Stimulated activated CD4-positive, alpha-beta T cell treated with anti-CD3 and anti-CD28 coated beads, Interleukin-4, amount 100 ng/mL, for 4 hours (primary cell): ENCODE results near the gene MFGE8.

ENCODE experiments used
- DNase-seq, 2 experiments: peaks; one replicate each; pipeline ENCODE4 v3.0.0-alpha.2; 2020

MFGE8 gene

DNA sequence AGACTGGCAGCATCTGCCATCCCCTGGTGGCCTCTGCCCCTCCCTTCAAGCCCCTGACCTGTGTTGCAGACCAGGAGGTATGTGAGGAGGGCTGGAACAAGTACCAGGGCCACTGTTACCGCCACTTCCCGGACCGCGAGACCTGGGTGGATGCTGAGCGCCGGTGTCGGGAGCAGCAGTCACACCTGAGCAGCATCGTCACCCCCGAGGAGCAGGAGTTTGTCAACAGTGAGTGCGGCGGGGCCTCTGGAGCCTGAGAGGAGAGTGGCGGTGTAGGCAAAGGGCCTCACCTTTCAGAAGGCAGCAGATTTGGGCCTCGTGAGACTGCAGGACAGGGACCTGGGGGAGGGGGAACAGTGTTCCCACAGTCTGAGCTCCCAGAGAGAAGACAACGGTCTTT, 41.9 kb downstream of the MFGE8 start:
- DNase-seq = no peak

DNA sequence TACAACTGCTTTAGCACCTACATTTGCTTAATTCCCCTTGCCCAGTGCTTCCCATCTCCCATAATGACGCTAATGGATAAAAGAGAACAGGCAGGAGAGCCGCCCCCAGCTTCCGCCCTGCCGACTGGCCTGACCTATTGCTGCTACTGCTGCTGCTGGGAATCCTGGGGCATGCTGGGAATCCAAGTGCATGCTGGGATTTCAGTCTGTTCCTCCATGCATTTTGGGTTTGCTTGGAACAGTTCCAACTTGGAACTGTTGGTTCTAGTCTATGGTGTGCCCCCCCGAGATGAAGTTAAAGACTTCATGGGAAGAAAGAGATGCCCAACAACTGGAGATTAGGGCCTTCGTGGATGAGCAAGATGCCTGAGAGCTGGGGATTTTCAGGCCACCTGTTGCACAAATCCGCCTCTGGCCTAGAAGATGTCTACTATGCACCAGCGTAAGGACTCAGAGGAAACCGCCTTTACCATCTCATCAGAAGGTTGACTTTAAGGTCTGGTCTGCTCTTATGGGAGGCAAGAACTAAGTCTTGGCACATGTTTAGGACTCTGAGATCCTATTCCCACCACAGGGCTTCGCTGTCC, 46.8 kb downstream of the MFGE8 start:
- no peak for DNase-seq

DNA sequence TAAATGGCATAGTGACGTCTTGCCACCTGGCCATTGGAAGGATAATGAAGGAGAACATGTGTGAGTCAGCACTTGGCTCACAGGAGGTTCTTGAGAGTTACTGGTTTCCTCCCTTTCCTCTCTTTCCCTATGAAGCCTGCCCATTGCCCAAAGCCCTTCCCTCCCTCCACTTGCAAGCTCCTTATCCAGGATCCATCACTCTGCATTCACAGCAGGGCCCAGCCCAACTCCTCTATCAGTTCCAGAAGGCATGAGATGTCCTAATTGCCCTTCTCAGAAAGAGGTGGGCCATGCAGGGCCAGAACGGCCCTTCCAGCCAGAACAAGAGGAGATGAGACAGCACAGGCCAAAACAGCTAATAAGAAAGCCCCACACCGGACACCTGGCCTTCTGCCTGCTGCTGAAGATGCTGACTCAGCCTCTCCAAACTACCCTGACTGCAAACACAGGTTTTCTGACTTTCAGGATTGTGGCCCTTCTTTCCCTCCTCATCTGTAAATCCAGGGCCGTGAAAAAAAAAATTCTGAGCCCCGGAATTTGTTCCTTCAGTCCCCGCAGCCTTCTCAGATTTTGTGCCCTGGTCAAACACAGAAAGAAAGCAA, 47.6 kb downstream of the MFGE8 start:
- DNase-seq = no peak

GRCh38 chr15:88864861-88865497, 48.2 kb downstream of the MFGE8 start:
- DNase-seq = no peak

DNA sequence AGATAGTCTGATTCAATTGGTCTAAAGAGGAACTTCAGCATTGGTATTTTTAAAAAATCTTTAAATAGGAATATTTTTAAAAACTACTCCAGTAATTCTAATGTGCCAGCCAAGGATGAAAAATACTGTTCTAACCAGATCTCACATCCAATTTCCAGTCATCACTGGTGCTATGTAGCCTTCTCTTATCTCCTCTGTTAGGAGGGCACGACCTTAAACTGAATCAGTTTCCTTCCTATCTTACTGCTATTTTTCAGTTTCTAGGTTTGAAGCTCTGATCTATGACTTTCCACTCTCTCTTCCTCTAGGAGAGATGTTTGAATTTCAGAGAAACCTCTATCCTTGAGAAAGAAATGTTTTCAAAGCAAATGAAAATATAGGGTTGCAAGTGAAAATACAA, 49.8 kb downstream of the MFGE8 start:
- DNase-seq = no peak

DNA sequence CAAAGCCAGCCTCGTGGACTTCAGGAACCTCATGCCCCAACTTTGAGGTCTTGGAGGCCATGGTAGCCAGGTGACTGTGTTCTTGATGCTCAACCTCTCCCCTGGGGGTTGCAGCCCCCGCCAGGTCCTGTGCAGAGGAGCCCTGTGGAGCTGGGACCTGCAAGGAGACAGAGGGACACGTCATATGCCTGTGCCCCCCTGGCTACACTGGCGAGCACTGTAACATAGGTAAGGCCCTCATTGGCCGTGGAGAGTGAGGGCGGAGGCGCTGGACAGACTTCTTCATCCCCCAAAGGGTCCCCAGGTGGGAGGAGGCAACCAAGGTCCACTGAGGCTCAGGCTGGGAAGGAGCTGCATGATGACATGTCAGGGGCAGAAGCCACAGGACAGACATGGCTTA, 53.0 kb downstream of the MFGE8 start:
- DNase-seq = no peak

- DNase-seq = no peak
These were observed 53.6 kb downstream of the MFGE8 start for GRCh38 chr15:88859550-88859949.

DNA sequence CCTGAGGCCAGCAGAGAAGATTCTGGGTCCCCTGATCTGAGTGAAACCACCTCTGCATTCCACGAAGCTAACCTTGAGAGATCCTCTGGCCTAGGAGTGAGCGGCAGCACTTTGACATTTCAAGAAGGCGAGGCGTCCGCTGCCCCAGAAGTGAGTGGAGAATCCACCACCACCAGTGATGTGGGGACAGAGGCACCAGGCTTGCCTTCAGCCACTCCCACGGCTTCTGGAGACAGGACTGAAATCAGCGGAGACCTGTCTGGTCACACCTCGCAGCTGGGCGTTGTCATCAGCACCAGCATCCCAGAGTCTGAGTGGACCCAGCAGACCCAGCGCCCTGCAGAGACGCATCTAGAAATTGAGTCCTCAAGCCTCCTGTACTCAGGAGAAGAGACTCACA, 54.2 kb downstream of the MFGE8 start:
- DNase-seq = no peak

- DNase-seq = no peak
These were observed 60.7 kb downstream of the MFGE8 start for GRCh38 chr15:88852476-88852875.

DNA sequence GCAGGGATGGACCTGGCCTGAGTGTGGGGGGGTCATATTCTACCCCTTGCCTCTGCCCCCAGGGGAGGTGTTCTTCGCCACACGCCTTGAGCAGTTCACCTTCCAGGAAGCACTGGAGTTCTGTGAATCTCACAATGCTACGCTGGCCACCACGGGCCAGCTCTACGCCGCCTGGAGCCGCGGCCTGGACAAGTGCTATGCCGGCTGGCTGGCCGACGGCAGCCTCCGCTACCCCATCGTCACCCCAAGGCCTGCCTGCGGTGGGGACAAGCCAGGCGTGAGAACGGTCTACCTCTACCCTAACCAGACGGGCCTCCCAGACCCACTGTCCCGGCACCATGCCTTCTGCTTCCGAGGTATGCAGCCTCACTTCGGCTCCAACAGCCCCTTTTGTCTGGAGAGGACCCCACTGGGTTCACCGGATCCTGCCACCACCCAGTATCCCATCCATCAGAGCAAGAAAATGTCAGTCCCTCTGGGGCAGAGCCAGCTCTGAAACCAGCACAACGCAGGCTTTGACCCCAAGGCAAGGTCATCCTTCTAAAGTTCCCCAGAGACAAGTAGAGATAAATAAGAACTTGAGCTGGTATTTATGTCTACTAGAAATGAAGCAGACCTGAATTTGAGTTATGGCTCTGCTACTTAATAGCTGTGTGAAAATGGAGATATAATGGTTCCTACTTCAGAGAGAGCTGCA, 63.7 kb downstream of the MFGE8 start:
- DNase-seq = no peak
